HG03097 (cell line): Measurements from ENCODE around the gene NUP88.

Experiments
- ATAC-seq: cut with Tn5 transposase; IDR thresholded peaks from one replicate; pipeline ENCODE4 v1.9.1; 2021; ENCODE audit not compliant: unreplicated experiment, low FRiP score

Gene NUP88

DNA sequence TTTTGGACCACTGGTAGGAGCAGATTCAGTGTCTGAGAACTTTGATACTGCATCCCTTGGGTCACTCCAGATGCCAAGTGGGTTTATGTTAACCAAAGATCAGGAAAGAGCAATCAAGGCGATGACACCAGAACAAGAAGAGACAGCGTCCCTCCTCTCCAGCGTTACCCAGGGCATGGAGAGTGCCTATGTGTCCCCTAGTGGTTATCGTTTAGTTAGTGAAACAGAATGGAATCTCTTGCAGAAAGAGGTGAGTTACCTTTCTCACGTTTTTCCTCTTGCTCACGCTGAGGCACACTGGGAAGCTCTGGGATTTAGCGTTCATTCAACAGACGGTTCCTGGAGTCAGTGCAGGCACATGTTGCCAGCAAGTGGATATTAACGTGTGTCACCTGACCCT, 58.0 kb downstream of the NUP88 start:
- ATAC-seq = no peak

GRCh38 chr17:5355421-5356129, 63.9 kb downstream of the NUP88 start:
- ATAC-seq = no peak

DNA sequence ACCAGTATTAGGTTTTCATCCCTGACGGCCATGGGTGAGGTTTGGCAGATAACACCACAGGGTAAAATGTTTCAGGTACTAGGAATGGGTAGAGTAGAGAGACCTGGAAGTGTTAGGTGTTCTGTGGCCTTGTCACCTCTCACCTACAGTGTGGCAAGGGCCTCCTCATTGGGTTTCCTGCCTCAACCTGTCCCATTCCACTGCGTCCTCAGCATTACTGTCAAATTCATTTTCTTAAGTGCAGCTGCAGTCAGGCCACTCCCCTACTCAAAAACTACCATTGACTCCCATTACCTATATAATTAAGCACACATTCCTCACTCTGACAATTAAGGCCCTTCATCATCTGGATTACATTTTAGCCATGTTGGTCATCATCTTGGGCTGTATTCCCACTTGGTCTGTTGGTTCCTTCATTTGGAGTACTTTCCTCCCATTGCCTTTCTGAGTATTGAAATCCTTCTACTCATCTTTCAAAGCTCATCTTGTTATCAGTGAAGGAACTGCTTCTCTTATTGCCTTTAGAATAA, 64.5 kb downstream of the NUP88 start:
- no peak for ATAC-seq

DNA sequence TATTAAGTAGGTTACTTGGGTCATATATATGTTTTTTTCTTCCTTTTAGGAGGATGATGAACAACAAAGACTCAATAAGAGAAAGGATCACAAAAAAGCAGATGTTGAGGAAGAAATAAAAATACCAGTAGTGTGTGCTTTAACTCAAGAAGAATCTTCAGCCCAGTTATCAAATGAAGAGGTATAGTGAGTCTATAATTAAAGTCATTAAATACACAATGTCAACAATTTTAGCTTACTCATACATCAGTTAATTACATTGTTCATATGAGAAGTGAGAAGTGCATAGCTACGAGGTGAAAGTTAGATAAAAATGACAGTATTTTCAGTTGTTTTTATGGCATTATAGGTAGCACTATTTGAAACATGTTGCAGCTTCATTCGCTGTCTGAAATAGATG, 65.2 kb downstream of the NUP88 start:
- no peak for ATAC-seq

GRCh38 chr17:5352681-5353289, 66.7 kb downstream of the NUP88 start:
- ATAC-seq = no peak

GRCh38 chr17:5344914-5345313, 74.5 kb downstream of the NUP88 start:
- no peak for ATAC-seq
